GM06990 (cell line): ENCODE measurements around the gene MIF4GD.
"Not testable (repeated sequence)": the region's sequence is repeated elsewhere in the genome, so short reads cannot be mapped to it uniquely, and the experiment has no call there.

ENCODE experiments used
- DNase-seq: peaks from one replicate; pipeline ENCODE4 v3.0.0-alpha.2; 2011; ENCODE audit not compliant: insufficient read length; ENCODE audit errors: extremely low read depth
- H3K27me3 ChIP-seq: replicated peaks from 2 replicates; pipeline ENCODE4 v1.6.0; 2011; ENCODE audit warnings: low read length; ENCODE audit not compliant: control insufficient read depth, insufficient read depth
- H3K36me3 ChIP-seq: 2 replicates; pipeline ENCODE4 v1.5.1; 2011; ENCODE audit warnings: low read length; ENCODE audit not compliant: control insufficient read depth, insufficient read depth
- H3K4me3 ChIP-seq: replicated peaks from 2 replicates; pipeline ENCODE4 v1.5.1; 2011; ENCODE audit warnings: low read depth, mild to moderate bottlenecking, control low read depth, low read length
- TF ChIP-seq, protein P1 (sequence below): IDR thresholded peaks from 2 replicates; pipeline ENCODE4 v1.5.1; 2011; ENCODE audit warnings: low read length, control low read depth, mild to moderate bottlenecking, inconsistent platforms; ENCODE audit not compliant: insufficient read depth, poor library complexity, severe bottlenecking

The MIF4GD gene

DNA sequence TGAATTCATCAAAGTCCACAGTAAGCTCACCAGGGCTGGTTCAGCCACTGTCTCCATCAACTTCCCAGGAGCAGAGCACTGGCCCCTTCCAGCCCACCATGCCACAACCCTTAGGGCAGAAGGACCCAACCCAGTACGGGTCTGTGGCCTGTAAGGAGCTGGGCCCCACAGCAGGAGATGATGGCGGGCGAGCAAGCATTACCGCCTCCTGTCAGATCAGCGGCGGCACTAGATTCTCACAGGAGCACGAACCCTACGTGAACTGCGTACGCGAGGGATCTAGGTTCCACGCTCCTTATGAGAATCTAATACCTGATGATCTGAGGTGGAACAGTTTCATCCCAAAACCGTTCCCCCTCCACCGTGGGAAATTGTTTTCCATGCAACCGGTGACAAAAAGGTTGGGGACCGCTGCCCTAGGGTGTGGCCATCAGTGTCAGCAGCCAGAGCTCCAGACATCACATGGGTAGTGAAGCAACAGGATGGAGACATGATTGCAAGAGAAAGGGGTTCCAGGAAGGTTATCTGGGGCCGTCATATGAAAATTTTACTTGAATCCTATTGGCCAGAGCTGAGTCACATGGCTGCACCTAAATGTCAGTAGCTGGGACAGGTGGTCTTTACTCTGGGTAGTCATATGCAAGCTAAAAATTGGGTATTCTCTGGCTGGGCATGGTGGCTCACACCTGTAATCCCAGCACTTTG lies 30.6 kb upstream of the MIF4GD start:
- H3K36me3 ChIP-seq = no peaks in the 10 kb centered on the region; the same call in 1 of the 2 replicates
- no peaks in the 10 kb centered on the region for H3K27me3 ChIP-seq
- DNase-seq = no peak
- H3K4me3 ChIP-seq = no peak overlapping the region
- TF ChIP-seq, protein P1, sequence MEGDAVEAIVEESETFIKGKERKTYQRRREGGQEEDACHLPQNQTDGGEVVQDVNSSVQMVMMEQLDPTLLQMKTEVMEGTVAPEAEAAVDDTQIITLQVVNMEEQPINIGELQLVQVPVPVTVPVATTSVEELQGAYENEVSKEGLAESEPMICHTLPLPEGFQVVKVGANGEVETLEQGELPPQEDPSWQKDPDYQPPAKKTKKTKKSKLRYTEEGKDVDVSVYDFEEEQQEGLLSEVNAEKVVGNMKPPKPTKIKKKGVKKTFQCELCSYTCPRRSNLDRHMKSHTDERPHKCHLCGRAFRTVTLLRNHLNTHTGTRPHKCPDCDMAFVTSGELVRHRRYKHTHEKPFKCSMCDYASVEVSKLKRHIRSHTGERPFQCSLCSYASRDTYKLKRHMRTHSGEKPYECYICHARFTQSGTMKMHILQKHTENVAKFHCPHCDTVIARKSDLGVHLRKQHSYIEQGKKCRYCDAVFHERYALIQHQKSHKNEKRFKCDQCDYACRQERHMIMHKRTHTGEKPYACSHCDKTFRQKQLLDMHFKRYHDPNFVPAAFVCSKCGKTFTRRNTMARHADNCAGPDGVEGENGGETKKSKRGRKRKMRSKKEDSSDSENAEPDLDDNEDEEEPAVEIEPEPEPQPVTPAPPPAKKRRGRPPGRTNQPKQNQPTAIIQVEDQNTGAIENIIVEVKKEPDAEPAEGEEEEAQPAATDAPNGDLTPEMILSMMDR = no peak

DNA sequence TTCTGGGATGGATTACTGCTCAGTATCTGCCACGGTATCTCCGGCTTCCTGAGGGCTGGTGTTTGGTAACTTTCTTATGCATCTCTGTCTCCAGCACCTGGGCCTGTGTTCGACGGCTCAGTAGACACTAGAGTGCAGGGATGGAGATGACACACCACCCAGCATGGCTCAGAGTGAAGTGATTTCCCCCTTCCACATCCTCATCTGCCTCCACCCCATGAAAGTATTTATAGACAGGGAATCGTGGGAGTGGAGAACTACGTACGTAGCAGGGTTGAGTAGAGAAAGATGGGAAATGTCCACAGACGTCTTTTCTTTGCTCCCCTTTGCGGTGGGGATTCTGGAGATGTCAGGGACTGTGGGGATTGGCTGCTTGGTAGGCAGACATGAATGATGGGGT lies 30.0 kb upstream of the MIF4GD start:
- H3K36me3 ChIP-seq = no peaks in the 10 kb centered on the region
- H3K4me3 ChIP-seq = no peak overlapping the region
- no peak for DNase-seq
- TF ChIP-seq, protein P1 = no peak
- H3K27me3 ChIP-seq = no peaks in the 10 kb centered on the region

DNA sequence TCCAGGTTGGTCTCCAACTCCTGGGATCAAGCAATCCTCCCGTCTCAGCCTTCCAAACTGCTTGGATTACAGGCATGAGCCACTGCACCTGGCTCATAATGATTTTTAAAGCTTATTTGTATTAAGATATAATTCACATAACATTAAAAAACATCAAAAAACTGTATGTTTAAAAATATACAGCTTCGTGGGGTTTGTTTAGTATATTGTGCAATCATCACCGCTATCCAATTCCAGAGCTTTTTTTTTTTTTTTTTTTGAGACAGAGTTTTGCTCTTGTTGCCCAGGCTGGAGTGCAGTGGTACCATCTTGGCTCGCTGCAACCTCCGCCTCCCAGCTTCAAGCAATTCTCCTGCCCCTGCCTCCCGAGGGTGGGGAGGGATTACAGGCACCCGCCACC lies 29.2 kb upstream of the MIF4GD start:
- TF ChIP-seq, protein P1 = no peak
- DNase-seq = no peak
- H3K4me3 ChIP-seq = no peak overlapping the region
- H3K36me3 ChIP-seq = no peaks in the 10 kb centered on the region
- no peaks in the 10 kb centered on the region for H3K27me3 ChIP-seq

DNA sequence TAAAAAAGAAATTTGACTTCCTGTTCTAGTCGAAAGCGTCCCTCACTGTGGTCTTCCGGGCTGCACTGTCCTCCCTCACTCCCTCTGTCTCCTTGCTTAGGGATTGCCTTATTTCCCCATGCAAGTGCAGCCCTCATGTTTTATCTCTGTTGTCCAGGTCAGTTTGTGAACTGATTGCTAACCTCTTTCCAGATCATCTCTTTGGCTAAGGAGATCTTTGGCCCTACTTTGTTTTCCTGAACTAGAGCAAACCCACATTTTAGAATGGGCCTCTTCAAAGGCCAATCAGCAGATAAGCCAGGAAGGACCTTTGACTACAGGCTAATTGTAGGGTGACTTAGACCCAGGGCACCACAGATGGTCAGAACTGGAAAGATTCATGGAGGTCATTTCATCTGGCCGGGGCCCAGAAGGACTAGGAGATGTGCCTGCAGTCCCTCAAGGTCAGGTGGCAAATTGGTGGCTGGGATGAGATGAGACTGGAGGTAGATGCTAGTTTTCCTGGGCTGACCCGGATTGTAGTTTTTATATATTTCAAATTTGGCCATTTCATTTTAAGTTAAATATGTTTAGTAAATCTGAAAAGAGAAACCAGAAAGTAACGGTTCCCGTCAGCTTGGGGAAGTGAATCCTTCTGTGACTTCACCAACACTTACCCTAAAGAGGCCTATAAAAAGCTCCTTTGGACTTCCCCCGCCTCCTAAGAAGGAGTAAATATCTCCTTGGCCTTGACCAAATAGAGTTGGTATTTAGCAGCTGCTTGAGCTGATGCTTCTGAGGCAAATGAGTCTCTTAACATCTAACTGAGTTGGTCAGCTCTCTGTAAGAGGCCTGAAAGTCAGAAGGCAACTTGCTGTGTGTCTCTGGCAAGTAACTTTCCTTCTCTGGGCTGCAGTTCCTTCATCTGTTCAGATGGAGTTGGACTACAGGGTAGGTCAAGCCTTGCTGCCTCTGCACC lies 24.4 kb upstream of the MIF4GD start:
- TF ChIP-seq, protein P1 = no peak
- Histone ChIP-seq H3K36me3 (no peaks in the 10 kb centered on the region), H3K4me3 (peak overlapping the region; percentile 22), H3K27me3 (no peaks in the 10 kb centered on the region)
- peak; percentile 81 for DNase-seq

DNA sequence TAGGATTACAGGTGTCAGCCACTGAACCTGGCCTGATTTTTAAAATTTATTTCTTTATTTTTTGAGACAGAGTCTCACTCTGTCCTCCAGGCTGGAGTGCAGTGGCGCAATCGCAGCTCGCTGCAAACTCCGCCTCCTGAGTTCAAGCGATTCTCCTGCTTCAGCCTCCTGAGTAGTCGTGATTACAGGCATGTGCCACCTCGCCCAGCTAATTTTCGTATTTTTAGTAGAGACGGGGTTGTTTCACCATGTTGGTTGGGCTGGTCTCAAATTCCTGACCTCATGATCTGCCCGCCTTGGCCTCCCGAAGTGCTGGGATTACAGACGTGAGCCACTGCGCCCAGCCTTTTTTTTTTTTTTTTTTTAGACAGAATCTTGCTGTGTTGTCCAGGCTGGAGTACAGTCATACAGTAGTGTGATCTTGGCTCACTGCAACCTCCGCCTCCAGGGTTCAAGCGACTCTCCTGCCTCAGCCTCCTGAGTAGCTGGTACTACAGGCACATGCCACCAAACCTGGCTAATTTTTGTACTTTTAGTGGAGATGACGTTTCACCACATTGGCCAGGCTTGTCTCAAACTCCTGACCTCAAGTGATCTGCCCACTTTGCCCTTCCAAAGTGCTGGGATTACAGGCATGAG lies 21.9 kb upstream of the MIF4GD start:
- not testable (repeated sequence) for DNase-seq, H3K36me3 ChIP-seq, H3K4me3 ChIP-seq, H3K27me3 ChIP-seq
